ENCODE measurements around the gene SPDL1.

The SPDL1 gene

DNA sequence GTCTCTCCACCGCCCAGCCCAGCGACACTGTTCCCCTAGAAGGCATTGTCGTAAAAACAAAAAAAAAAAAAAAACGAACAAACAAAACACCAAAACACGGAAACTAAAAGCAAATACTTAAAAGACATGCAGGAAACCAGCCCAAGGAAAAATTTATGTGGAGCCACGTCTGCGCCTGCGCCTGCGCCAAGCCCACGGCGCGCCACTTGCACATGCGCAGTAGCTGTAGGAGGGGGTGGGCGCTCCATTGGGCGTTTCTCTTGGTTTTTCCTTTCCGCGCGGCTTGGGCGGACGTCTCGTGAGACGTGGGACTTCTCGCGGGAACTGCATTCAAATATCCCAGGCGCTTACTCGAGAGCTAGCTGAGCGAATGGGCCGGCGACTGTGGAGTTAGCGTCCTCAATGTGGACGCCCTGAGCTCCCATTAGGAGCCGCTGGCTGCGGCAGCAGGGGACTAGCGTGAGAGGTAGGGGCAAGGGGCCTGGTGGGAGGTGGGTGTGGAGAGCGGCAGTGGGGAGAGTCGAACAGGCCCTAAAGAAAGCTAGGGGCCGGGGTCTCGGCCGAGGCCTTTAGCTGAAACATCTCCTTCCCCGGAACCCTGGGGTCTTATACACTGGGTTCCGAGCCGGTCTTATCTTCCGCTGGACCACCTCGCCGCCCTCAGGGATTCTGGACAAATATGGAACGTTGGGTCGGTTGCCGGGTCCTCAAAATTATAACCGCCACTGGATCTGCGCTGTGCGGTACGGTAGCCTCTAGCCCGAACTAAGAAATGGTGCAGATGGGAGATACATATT lies at the start of gene SPDL1:
Gene SPDL1 (plus strand): TSS at position 350 of the 797 bp plus-strand sequence. CDS start 4,644 bp downstream, outside the sequence.
- DNase-seq (ENCODE audit: low read depth), result peak; percentile 88

- no peak for DNase-seq (ENCODE audit: low read depth)
Measured at GRCh38 chr5:169534311-169534880, 49.2 kb upstream of the SPDL1 start.

DNA sequence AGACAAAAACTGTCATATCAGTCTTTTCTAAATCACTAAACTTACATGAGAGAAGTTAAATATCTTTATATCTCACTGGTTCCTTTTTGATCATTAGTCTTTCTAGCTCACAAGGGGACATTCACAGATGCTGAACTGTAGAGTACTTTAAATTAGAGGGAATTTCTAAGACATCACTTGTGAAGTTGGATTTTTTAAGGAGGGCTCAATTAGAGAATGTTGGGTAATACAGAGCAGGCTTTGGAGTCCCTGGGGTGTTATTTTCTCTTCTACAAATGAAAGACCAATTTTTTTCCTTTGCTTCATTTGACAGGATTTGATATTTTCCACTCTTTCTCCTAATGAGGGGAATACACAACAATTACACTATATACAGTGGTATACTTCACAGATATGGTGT lies 48.6 kb upstream of the SPDL1 start:
- DNase-seq (ENCODE audit: low read depth), result no peak

GRCh38 chr5:169538944-169539343 lies 44.6 kb upstream of the SPDL1 start:
- no peak for DNase-seq (ENCODE audit: low read depth)

DNA sequence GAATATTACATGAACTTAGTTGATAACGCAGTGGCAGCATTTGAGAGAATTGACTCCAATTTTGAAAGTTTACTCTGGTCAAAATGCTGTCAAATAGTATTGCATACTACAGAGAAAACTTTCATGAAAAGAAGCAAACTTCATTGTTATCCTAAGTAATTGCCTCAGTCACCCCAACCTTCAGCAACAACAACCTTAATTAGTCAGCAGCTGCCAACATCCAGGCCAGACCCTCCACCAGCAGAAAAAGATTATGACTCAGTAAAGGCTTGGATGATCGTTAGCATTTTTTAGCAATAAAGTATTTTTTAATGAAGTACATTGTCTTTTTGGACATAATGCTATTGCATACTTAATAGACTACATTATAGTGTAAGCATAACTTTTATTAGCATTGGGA lies 40.8 kb upstream of the SPDL1 start:
- DNase-seq (ENCODE audit: low read depth), result no peak

- DNase-seq (ENCODE audit: low read depth), result no peak
Measured at GRCh38 chr5:169544264-169544950, 39.2 kb upstream of the SPDL1 start.

DNA sequence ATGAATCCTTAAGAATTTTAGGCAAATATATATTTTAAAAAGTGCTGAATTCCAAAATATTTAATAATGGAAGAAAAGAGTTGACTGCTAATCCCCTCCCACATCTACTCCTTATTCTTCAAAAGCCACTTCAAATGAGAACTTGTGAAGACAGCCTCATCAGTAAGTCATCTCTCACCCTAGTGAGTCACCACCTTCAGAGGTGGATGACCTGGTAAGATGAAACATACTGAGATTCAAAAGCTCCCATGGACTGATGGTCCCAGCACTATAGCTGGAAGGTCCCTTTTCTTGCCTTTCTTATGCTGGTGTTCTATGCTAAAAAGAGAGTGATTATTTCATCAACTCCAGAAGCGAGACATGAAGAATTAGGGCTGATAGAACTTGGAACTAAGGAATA lies 37.8 kb upstream of the SPDL1 start:
- DNase-seq (ENCODE audit: low read depth), result no peak

DNA sequence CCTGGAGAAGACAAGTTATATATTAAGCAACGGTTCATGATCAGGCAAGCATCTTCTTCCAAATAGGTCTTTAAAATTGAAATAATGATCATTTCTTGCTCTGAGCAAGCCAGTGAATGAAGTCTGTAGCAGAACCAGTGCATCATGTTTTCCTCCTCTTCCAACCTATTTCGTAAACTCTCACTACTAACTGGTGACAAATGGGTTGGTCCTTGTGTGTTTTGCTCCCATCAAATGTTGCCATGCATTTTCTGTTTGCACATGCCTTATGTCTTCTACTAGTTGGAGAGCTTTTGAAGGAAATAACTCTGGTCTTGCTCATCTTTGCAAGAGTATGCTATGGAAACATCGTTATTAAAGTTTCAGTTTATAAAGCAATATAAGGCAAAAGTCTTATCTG lies 37.2 kb upstream of the SPDL1 start:
- DNase-seq (ENCODE audit: low read depth), result no peak

DNA sequence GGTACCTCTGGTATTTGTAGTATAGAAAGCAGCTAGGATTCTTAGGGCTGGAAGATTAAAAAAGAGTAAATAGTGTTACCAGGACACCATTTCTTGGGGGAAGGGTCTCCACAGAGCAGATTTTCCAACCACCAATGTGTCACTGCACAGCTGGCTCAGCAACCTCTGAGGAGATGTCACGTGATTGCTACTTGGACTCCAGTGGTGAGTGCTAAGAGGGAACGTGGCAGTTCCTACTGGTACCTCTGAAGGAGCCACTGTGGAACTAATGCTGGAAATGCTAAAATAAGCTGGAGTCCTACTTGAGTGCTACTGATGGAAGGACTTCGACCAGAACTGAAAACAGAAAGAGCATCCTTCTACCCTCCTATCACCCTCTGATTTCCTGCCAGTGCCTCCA lies 36.1 kb upstream of the SPDL1 start:
- DNase-seq (ENCODE audit: low read depth), result no peak

DNA sequence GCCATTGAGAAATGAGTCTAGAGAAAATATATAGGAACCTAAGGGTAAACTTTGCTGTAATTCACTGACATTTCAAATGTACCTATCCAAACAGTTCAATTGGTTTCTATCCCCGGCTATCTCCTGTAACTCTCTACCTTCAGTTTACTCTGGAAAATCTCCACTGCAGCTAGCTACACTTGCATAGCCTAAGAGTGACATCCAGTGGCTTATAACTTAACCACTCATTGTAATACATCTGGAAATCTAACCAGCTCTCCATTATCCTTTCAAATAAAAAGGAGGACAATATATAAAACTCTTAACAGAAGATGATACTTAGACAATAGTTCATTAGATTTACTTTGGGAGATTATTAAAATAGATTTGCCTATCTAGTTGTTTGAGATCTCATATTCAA lies 35.3 kb upstream of the SPDL1 start:
- no peak for DNase-seq (ENCODE audit: low read depth)

DNA sequence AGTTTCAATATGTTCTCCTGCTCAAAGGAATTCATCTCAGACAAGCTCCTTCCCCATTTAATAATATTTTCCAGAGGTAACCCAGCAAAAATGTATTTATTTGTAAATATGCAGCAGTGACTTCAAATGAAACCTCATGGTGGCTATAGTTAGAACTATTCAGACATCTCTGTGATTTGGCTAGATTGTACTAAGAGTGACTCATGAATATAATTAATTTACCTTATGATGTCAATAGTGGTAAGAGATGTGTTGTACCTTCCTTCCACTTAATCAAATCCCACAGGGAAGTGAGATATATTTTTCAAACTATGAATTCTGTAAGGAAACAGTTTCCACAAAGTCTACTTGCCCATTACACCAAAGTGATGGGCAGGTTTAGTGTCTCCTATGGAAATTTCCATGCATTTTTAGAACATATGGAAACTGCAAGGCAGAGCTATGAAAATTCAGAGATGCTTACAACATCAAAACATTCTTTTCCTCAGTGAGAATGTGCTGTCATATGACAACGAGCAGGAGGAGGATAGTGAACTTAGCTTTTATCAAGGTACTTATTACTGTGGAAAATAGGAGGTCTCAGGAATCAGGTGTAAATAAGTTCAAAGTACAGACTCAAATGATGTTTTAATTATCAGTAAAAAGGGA lies 34.0 kb upstream of the SPDL1 start:
- no peak for DNase-seq (ENCODE audit: low read depth)

- no peak for DNase-seq (ENCODE audit: low read depth)
Measured at GRCh38 chr5:169550227-169550626, 33.3 kb upstream of the SPDL1 start.

DNA sequence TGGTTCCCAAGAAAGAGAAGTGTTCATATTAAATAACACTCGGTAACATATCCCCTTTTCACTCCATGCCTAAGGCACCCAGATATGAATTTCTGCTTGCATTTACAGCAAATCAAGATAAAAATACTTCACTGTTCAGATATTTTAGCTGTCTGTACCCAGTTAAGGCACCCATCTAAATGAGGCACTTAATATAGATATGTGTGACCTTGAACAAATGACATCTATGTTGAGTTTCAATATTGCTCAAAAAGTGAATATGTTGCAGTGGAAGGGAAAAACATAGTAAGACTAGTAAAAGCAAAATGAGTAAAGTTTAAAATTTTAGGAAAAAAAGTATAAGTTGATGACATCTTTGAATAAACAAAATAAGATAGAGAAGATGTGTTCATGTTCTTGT lies 32.4 kb upstream of the SPDL1 start:
- no peak for DNase-seq (ENCODE audit: low read depth)

DNA sequence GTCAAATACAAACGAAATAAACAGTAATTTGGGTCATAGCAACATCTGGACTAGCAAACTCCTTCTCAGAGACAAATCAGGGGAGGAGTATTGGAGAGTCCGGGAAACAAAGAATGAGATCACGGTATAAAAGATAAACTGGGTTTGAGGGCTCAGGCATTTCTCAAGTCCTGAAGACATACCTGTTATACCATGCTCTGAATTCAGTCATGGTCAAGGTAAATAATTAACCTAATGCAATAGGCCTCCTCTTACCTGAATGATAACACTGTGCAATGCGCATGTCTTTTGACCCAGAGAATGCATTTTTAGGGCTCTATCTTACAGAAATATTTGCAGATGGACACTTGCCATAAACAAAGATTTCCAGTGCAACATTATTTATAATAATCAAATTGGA lies 31.9 kb upstream of the SPDL1 start:
- DNase-seq (ENCODE audit: low read depth), result no peak

GRCh38 chr5:169554251-169554650 lies 29.3 kb upstream of the SPDL1 start:
- DNase-seq (ENCODE audit: low read depth), result no peak

DNA sequence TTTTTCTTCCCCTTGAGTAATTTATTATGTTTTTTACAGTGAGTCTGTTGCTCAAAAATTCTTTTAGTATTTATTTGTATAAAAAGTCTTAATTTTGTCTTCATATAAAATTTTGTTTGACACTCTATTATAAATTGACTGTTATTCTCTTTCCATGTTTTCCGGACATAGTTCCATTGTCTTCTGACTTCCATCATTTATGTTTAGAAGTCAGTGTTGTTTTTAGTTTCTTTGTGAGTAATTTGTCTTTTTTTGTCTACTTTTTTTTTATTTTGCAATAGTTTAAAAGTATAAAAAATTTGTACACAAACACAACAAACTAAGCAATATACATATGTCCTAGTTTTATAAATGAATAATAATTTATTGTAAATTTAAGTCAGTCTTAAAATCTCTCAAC lies 25.7 kb upstream of the SPDL1 start:
- DNase-seq (ENCODE audit: low read depth), result no peak

DNA sequence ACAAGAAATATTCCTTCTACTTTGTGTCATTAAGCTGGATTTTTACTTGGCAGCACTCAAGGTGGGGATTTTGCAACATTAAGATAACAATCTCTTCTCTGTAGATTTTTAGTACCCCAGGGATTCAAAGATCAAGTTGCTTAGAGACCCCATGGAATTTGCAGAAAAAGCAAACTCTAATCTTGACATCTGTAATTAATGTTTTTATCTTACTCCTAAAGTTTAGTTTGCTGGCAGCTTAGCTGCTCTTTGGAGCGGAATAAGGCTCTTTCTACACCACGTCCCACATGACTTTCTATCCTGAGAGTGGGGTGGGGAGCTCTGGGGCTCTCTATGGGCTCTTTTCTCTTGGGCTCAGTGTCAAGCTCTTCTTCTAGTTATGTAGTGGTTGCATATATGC lies 21.7 kb upstream of the SPDL1 start:
- DNase-seq (ENCODE audit: low read depth), result no peak

- DNase-seq (ENCODE audit: low read depth), result no peak
Measured at GRCh38 chr5:169563369-169563768, 20.2 kb upstream of the SPDL1 start.

GRCh38 chr5:169566202-169566601 lies 17.4 kb upstream of the SPDL1 start:
- no peak for DNase-seq (ENCODE audit: low read depth)

GRCh38 chr5:169567079-169567478 lies 16.5 kb upstream of the SPDL1 start:
- no peak for DNase-seq (ENCODE audit: low read depth)

DNA sequence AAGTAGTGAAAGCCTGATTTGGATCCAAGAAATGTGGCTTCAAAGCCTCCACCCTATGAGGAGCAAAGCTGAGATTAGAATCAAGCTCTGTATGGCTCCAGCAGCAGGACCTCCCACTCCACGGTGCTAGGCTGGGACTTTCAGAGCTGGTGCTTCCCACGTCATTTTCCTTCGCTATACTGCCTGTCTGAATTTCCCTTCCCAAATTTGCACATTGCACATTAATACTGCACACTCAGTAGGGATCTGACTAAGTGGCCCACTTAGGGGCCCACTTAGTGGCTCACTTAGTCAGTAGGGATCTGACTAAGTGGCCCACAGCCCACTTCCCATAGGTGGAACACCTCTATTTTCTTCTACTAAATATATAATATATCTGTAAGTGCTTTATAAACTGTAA lies 14.1 kb upstream of the SPDL1 start:
- DNase-seq (ENCODE audit: low read depth), result no peak

DNA sequence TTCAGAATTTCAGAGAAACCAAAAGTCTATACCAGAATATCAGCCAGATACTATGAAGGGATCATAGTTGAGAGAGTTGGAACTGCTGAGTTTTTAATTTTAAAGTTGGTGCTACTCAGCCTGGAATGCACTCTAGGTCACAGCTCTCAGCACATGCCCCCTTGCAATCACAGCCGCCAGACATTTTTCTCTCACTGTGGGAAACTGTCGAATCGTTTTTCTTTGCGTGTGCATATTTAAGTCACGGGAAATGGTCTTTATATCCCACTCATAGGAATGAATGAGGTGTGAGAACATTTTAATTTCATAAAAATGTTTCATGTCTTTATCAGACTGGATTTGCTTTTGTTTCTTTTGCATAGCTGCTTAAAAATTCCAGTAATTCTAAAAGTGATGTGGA lies 12.2 kb upstream of the SPDL1 start:
- DNase-seq (ENCODE audit: low read depth), result no peak

DNA sequence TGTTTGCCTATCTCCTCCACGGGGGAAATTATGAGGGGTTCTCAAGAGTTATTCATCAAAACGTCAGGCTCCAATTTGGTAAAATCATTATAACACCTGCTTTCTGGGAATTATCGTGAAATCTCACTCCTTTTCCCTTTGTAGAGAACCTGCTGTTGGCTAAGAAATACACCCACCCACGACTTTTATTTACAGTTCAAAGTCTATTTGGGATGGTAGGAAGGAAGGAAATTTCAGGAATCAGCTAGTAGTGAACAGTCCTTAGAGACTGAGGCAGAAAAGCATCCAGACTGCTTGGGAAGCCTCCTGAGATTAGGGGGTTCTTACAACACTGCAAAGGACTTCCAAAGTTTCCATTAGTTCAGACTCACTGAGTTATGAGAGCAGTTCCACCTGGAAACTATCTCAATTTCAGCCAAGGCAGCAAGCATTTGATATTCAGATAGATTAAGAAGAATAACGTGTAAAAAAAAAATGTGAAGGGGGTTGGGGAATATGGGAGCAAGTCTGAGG lies 9.4 kb upstream of the SPDL1 start:
- DNase-seq (ENCODE audit: low read depth), result no peak

Data from stimulated activated CD8-positive, alpha-beta memory T cell treated with anti-CD3 and anti-CD28 coated beads, Interleukin-15, amount 100 ng/mL, for 1 hour (primary cell).